ENCODE results near the gene GTPBP3.

GTPBP3 gene

GRCh38 chr19:17351815-17352435 lies 14.6 kb downstream of the GTPBP3 start:
- no peaks in the 10 kb centered on the region for H3K79me2 ChIP-seq (ENCODE audit: insufficient read depth, low read length)

GRCh38 chr19:17352608-17353280 lies 15.4 kb downstream of the GTPBP3 start:
- no peaks in the 10 kb centered on the region for H3F3A ChIP-seq (ENCODE audit: low read depth)
- no peak overlapping the region for H3K4me2 ChIP-seq (ENCODE audit: low read depth, low read length, poor library complexity, severe bottlenecking)
- H3K4me3 ChIP-seq (ENCODE audit: low read length, poor library complexity, severe bottlenecking) = no peak overlapping the region
- H4K20me1 ChIP-seq (ENCODE audit: insufficient read depth, low read length, poor library complexity, severe bottlenecking) = no peaks in the 10 kb centered on the region
- H3K9me3 ChIP-seq (ENCODE audit: insufficient read depth, low read depth, low read length) = no peaks in the 10 kb centered on the region
- H3K9ac ChIP-seq (ENCODE audit: low read depth, low read length, poor library complexity, severe bottlenecking) = no peak overlapping the region
- no peaks in the 10 kb centered on the region for H3K9me2 ChIP-seq (replicated peaks; ENCODE audit: low read depth, low read length)
- TF ChIP-seq CTCF (conservative IDR thresholded peaks at IDR 0.05; ENCODE audit: low read length) (no peak), EZH2phosphoT487 (IDR thresholded peaks at IDR 0.05; ENCODE audit: borderline replicate concordance) (no peak)
- peaks cover 3% of the 10 kb centered on the region for H3K4me1 ChIP-seq (ENCODE audit: insufficient read depth, low read length, poor library complexity, severe bottlenecking)
- H3K79me2 ChIP-seq (ENCODE audit: insufficient read depth, low read length) = no peaks in the 10 kb centered on the region
- no peaks in the 10 kb centered on the region for H3K27me3 ChIP-seq (ENCODE audit: insufficient read depth, low read length, poor library complexity, severe bottlenecking)
- H2AFZ ChIP-seq (ENCODE audit: low read length) = no peak overlapping the region
- no peaks in the 10 kb centered on the region for H3K36me3 ChIP-seq (ENCODE audit: insufficient read depth, low read length)

More at GRCh38 chr19:17351815-17352435, 14.6 kb downstream of the GTPBP3 start:
- H3F3A ChIP-seq (ENCODE audit: low read depth) = no peaks in the 10 kb centered on the region
- no peaks in the 10 kb centered on the region for H3K9me2 ChIP-seq (replicated peaks; ENCODE audit: low read depth, low read length)
- TF ChIP-seq CTCF (conservative IDR thresholded peaks at IDR 0.05; ENCODE audit: low read length) (no peak), EZH2phosphoT487 (IDR thresholded peaks at IDR 0.05; ENCODE audit: borderline replicate concordance) (no peak)
- no peaks in the 10 kb centered on the region for H3K27me3 ChIP-seq (ENCODE audit: insufficient read depth, low read length, poor library complexity, severe bottlenecking)
- H4K20me1 ChIP-seq (ENCODE audit: insufficient read depth, low read length, poor library complexity, severe bottlenecking) = no peaks in the 10 kb centered on the region
- no peaks in the 10 kb centered on the region for H3K9me3 ChIP-seq (ENCODE audit: insufficient read depth, low read depth, low read length)
- H3K36me3 ChIP-seq (ENCODE audit: insufficient read depth, low read length) = no peaks in the 10 kb centered on the region
- H2AFZ ChIP-seq (ENCODE audit: low read length) = no peak overlapping the region
- no peak overlapping the region for H3K4me2 ChIP-seq (ENCODE audit: low read depth, low read length, poor library complexity, severe bottlenecking)
- peaks cover 3% of the 10 kb centered on the region for H3K4me1 ChIP-seq (ENCODE audit: insufficient read depth, low read length, poor library complexity, severe bottlenecking)
- H3K4me3 ChIP-seq (ENCODE audit: low read length, poor library complexity, severe bottlenecking) = no peak overlapping the region
- no peak overlapping the region for H3K9ac ChIP-seq (ENCODE audit: low read depth, low read length, poor library complexity, severe bottlenecking)

GRCh38 chr19:17353386-17353785 lies 16.0 kb downstream of the GTPBP3 start:
- Histone ChIP-seq H3K27me3 (ENCODE audit: insufficient read depth, low read length, poor library complexity, severe bottlenecking) (no peaks in the 10 kb centered on the region), H4K20me1 (ENCODE audit: insufficient read depth, low read length, poor library complexity, severe bottlenecking) (no peaks in the 10 kb centered on the region), H3K9ac (ENCODE audit: low read depth, low read length, poor library complexity, severe bottlenecking) (no peak overlapping the region), H3F3A (ENCODE audit: low read depth) (no peaks in the 10 kb centered on the region), H3K79me2 (ENCODE audit: insufficient read depth, low read length) (no peaks in the 10 kb centered on the region), H3K4me3 (ENCODE audit: low read length, poor library complexity, severe bottlenecking) (no peak overlapping the region), H3K4me2 (ENCODE audit: low read depth, low read length, poor library complexity, severe bottlenecking) (no peak overlapping the region), H3K4me1 (ENCODE audit: insufficient read depth, low read length, poor library complexity, severe bottlenecking) (peaks cover 3% of the 10 kb centered on the region), H2AFZ (ENCODE audit: low read length) (no peak overlapping the region), H3K9me3 (ENCODE audit: insufficient read depth, low read depth, low read length) (no peaks in the 10 kb centered on the region), H3K9me2 (replicated peaks; ENCODE audit: low read depth, low read length) (no peaks in the 10 kb centered on the region), H3K36me3 (ENCODE audit: insufficient read depth, low read length) (no peaks in the 10 kb centered on the region)
- TF ChIP-seq EZH2phosphoT487 (IDR thresholded peaks at IDR 0.05; ENCODE audit: borderline replicate concordance) (no peak), CTCF (conservative IDR thresholded peaks at IDR 0.05; ENCODE audit: low read length) (no peak)
